ENCODE measurements around the gene SEMA4B. TPM values are rescaled to one million over a fixed set of nuclear protein-coding genes. Genes with fewer than 3 reads are reported as not detected.

Gene SEMA4B
- total RNA-seq, 1 experiment from 2014 or later: 50.2 TPM

GRCh38 chr15:90213122-90213817 lies 12.1 kb downstream of the SEMA4B start:
- ChIA-PET POLR2A (interaction anchor here (0.6 kb wide), 1 partner anchor 61 kb away, joined by 3 read pairs; no protein-coding TSS in a partner anchor), CTCF (interaction anchor here (0.7 to 6.5 kb wide), 8 partner anchors 8 to 168 kb away, joined by 3 to 62 read pairs (median 11); partner anchors contain the start of genes IDH2 and SEMA4B)
- Mint-ChIP-seq H3K9me3 (no peaks in the 10 kb centered on the region), H3K4me3 (no peak overlapping the region), H3K27ac (peak overlapping the region; percentile 90), H3K4me1 (peaks cover 12% of the 10 kb centered on the region), H3K36me3 (peaks cover 4% of the 10 kb centered on the region; the same call in 1 of the 2 replicates), H3K27me3 (ENCODE audit: low read depth) (no peaks in the 10 kb centered on the region)
- TF ChIP-seq, protein P1, sequence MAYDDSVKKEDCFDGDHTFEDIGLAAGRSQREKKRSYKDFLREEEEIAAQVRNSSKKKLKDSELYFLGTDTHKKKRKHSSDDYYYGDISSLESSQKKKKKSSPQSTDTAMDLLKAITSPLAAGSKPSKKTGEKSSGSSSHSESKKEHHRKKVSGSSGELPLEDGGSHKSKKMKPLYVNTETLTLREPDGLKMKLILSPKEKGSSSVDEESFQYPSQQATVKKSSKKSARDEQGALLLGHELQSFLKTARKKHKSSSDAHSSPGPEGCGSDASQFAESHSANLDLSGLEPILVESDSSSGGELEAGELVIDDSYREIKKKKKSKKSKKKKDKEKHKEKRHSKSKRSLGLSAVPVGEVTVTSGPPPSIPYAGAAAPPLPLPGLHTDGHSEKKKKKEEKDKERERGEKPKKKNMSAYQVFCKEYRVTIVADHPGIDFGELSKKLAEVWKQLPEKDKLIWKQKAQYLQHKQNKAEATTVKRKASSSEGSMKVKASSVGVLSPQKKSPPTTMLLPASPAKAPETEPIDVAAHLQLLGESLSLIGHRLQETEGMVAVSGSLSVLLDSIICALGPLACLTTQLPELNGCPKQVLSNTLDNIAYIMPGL (CRISPR knock-in tag; IDR thresholded peaks at IDR 0.05): no peak
- no peak for TF ChIP-seq ZNF263 (CRISPR knock-in tag; IDR thresholded peaks at IDR 0.05; ENCODE audit: low read depth)
- TF ChIP-seq MXD4 (CRISPR knock-in tag; IDR thresholded peaks at IDR 0.05; ENCODE audit: borderline replicate concordance): no peak
- no peak for TF ChIP-seq ATF1 (CRISPR knock-in tag; IDR thresholded peaks at IDR 0.05)
- no peak for TF ChIP-seq JAZF1 (CRISPR knock-in tag; IDR thresholded peaks at IDR 0.05)
- no peak for TF ChIP-seq GABPB1 (CRISPR knock-in tag; IDR thresholded peaks at IDR 0.05)
- TF ChIP-seq ATF2 (CRISPR knock-in tag; IDR thresholded peaks at IDR 0.05; ENCODE audit: borderline replicate concordance, low read depth): no peak
- no peak for TF ChIP-seq ZNF416 (CRISPR knock-in tag; IDR thresholded peaks at IDR 0.05)
- TF ChIP-seq, protein P2, sequence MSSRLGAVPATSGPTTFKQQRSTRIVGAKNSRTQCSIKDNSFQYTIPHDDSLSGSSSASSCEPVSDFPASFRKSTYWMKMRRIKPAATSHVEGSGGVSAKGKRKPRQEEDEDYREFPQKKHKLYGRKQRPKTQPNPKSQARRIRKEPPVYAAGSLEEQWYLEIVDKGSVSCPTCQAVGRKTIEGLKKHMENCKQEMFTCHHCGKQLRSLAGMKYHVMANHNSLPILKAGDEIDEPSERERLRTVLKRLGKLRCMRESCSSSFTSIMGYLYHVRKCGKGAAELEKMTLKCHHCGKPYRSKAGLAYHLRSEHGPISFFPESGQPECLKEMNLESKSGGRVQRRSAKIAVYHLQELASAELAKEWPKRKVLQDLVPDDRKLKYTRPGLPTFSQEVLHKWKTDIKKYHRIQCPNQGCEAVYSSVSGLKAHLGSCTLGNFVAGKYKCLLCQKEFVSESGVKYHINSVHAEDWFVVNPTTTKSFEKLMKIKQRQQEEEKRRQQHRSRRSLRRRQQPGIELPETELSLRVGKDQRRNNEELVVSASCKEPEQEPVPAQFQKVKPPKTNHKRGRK (CRISPR knock-in tag; IDR thresholded peaks at IDR 0.05; ENCODE audit: borderline replicate concordance): no peak
- TF ChIP-seq KAT7 (CRISPR knock-in tag; IDR thresholded peaks at IDR 0.05; ENCODE audit: borderline replicate concordance): no peak
- TF ChIP-seq CREM (CRISPR knock-in tag; IDR thresholded peaks at IDR 0.05): no peak
- TF ChIP-seq, protein P3, sequence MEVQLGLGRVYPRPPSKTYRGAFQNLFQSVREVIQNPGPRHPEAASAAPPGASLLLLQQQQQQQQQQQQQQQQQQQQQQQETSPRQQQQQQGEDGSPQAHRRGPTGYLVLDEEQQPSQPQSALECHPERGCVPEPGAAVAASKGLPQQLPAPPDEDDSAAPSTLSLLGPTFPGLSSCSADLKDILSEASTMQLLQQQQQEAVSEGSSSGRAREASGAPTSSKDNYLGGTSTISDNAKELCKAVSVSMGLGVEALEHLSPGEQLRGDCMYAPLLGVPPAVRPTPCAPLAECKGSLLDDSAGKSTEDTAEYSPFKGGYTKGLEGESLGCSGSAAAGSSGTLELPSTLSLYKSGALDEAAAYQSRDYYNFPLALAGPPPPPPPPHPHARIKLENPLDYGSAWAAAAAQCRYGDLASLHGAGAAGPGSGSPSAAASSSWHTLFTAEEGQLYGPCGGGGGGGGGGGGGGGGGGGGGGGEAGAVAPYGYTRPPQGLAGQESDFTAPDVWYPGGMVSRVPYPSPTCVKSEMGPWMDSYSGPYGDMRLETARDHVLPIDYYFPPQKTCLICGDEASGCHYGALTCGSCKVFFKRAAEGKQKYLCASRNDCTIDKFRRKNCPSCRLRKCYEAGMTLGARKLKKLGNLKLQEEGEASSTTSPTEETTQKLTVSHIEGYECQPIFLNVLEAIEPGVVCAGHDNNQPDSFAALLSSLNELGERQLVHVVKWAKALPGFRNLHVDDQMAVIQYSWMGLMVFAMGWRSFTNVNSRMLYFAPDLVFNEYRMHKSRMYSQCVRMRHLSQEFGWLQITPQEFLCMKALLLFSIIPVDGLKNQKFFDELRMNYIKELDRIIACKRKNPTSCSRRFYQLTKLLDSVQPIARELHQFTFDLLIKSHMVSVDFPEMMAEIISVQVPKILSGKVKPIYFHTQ (CRISPR knock-in tag; IDR thresholded peaks at IDR 0.05): no peak
- no peak for TF ChIP-seq TEAD4 (CRISPR knock-in tag; IDR thresholded peaks at IDR 0.05)
- TF ChIP-seq ESRRA (CRISPR knock-in tag; IDR thresholded peaks at IDR 0.05; ENCODE audit: borderline replicate concordance): no peak
- no peak for DNase-seq (ENCODE audit: low spot score)
- ATAC-seq: no peak

DNA sequence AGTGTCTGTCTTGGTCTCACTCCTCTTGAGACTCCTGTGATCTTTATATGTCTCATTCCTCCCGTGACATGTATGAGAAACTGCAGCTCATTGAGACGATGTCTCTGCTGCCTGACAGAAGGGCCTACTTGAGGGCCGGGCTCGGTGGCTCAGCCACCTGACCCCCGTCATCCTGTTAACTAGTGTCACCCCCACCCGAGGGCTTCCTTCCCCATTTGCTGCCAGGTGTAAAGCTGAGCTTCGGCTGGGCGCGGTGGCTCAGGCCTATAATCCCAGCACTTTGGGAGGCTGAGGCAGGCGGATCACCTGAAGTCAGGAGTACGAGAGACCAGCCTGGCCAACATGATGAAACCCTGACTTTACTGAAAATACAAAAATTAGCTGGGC lies 12.7 kb downstream of the SEMA4B start:
- H3K4me3 Mint-ChIP-seq: no peak overlapping the region
- POLR2A ChIA-PET: interaction anchor here (0.6 to 0.7 kb wide), 2 partner anchors 51 to 62 kb away, joined by 3 to 6 read pairs; no protein-coding TSS in a partner anchor
- H3K9me3 Mint-ChIP-seq: no peaks in the 10 kb centered on the region
- peaks cover 12% of the 10 kb centered on the region for H3K4me1 Mint-ChIP-seq
- peaks cover 3% of the 10 kb centered on the region; the same call in 1 of the 2 replicates for H3K36me3 Mint-ChIP-seq
- H3K27ac Mint-ChIP-seq: peak overlapping the region; percentile 90
- CTCF ChIA-PET: interaction anchor here (0.7 to 6.5 kb wide), 9 partner anchors 8 to 169 kb away, joined by 3 to 62 read pairs (median 10); partner anchors contain the start of genes CIB1, GDPGP1, IDH2 and SEMA4B
- H3K27me3 Mint-ChIP-seq (ENCODE audit: low read depth): no peaks in the 10 kb centered on the region
- ATAC-seq (no peak), DNase-seq (ENCODE audit: low spot score) (no peak)
- TF ChIP-seq NR1H2 (CRISPR knock-in tag; IDR thresholded peaks at IDR 0.05) (no peak), ELF4 (CRISPR knock-in tag; IDR thresholded peaks at IDR 0.05; ENCODE audit: low read depth) (no peak), E2F4 (CRISPR knock-in tag; IDR thresholded peaks at IDR 0.05; ENCODE audit: borderline replicate concordance, low read depth) (no peak), CREB1 (CRISPR knock-in tag; IDR thresholded peaks at IDR 0.05) (no peak), TEAD1 (CRISPR knock-in tag; IDR thresholded peaks at IDR 0.05) (no peak), JAZF1 (CRISPR knock-in tag; IDR thresholded peaks at IDR 0.05) (no peak), ZBTB21 (CRISPR knock-in tag; IDR thresholded peaks at IDR 0.05; ENCODE audit: borderline replicate concordance) (no peak), SP1 (CRISPR knock-in tag; conservative IDR thresholded peaks at IDR 0.05) (no peak), ZNF219 (CRISPR knock-in tag; IDR thresholded peaks at IDR 0.05; ENCODE audit: borderline replicate concordance) (no peak)
- TF ChIP-seq, protein P4, sequence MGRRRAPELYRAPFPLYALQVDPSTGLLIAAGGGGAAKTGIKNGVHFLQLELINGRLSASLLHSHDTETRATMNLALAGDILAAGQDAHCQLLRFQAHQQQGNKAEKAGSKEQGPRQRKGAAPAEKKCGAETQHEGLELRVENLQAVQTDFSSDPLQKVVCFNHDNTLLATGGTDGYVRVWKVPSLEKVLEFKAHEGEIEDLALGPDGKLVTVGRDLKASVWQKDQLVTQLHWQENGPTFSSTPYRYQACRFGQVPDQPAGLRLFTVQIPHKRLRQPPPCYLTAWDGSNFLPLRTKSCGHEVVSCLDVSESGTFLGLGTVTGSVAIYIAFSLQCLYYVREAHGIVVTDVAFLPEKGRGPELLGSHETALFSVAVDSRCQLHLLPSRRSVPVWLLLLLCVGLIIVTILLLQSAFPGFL (CRISPR knock-in tag; IDR thresholded peaks at IDR 0.05; ENCODE audit: borderline replicate concordance): no peak

All from WTC11 (cell line).